SK-N-SH (cell line): ENCODE data around the gene SAMD8. TPM values are rescaled to one million over a fixed set of nuclear protein-coding genes. Genes with fewer than 3 reads are reported as not detected.
A peak's percentile ranks its signal among the peaks of the same experiment; 100 is the strongest.

ENCODE experiments used
- CTCF ChIA-PET: fragments of 300-600, 350-600 bp; formaldehyde crosslinking; extraction: SDS; loops from one replicate; lab custom pipeline; 2021; lab: Yijun Ruan, JAX
- POLR2A ChIA-PET: fragments of 350-600 bp; sonication (Branson Sonifier 250); formaldehyde crosslinking; extraction: SDS; loops from one replicate; lab custom pipeline; 2020; ENCODE audit warnings: antibody characterized with exemption, inconsistent platforms; lab: Yijun Ruan, JAX
- DNase-seq: peaks from one replicate; pipeline ENCODE4 v3.0.0; 2012
- H2AFZ ChIP-seq: fragments of 200-600 bp; sonication (generic); 2 replicates; pipeline ENCODE4 v1.8.1; 2016; ENCODE audit warnings: antibody characterized with exemption, mild to moderate bottlenecking, low read depth
- H3F3A ChIP-seq: fragments of 200-600 bp; sonication (generic); replicated peaks from 2 replicates; pipeline ENCODE3; 2016; ENCODE audit warnings: antibody characterized with exemption, mild to moderate bottlenecking; ENCODE audit not compliant: insufficient read depth
- H3K27ac ChIP-seq, 2 experiments: fragments of 200-500 bp in 1 of 2; fragments of 200-600 bp in 1 of 2; sonication (Bioruptor generic) in 1 of 2; sonication (generic), shearing (Covaris generic) in 1 of 2; 2 replicates each; pipeline versions ENCODE4 v1.5.1 to v1.6.1; 2014 to 2016; ENCODE audit warnings: low read depth in 2 of 2, inconsistent platforms in 1 of 2, low read length in 1 of 2, mild to moderate bottlenecking in 1 of 2, mixed read lengths in 1 of 2
- H3K27me3 ChIP-seq: fragments of 200-600 bp; sonication (generic), shearing (Covaris generic); 2 replicates; pipeline ENCODE4 v1.6.1; 2016; ENCODE audit warnings: mixed run types; ENCODE audit not compliant: insufficient read depth
- H3K36me3 ChIP-seq, 2 experiments: fragments of 200-500 bp in 1 of 2; fragments of 200-600 bp in 1 of 2; sonication (Bioruptor generic) in 1 of 2; sonication (generic) in 1 of 2; replicated peaks in 1 of 2; 2 replicates each; pipeline versions ENCODE3 to v1.5.1; 2014 to 2016; ENCODE audit warnings: low read length in 1 of 2, mild to moderate bottlenecking in 1 of 2; ENCODE audit not compliant: insufficient read depth in 2 of 2, control insufficient read depth in 1 of 2
- H3K4me1 ChIP-seq, 2 experiments: fragments of 200-500 bp in 1 of 2; fragments of 200-600 bp in 1 of 2; sonication (Bioruptor generic) in 1 of 2; sonication (generic), shearing (Covaris generic) in 1 of 2; 2 replicates each; pipeline versions ENCODE4 v1.5.1 to v1.6.1; 2014 to 2016; ENCODE audit warnings: low read depth in 1 of 2, low read length in 1 of 2, mixed run types in 1 of 2; ENCODE audit not compliant: insufficient read depth in 2 of 2, control insufficient read depth in 1 of 2
- H3K4me2 ChIP-seq: fragments of 200-600 bp; sonication (generic), shearing (Covaris generic); 2 replicates; pipeline ENCODE4 v1.6.1; 2017; ENCODE audit warnings: mixed run types
- H3K4me3 ChIP-seq, 2 experiments: fragments of 200-500 bp in 1 of 2; fragments of 200-600 bp in 1 of 2; sonication (Bioruptor generic) in 1 of 2; sonication (generic), shearing (Covaris generic) in 1 of 2; 2 replicates each; pipeline versions ENCODE4 v1.5.1 to v1.8.1; 2014 to 2016; ENCODE audit warnings: low read depth in 2 of 2, inconsistent platforms in 1 of 2, low read length in 1 of 2, mild to moderate bottlenecking in 1 of 2, mixed read lengths in 1 of 2, moderate library complexity in 1 of 2
- H3K79me2 ChIP-seq: fragments of 200-600 bp; sonication (generic); 2 replicates; pipeline ENCODE4 v1.8.1; 2017; ENCODE audit warnings: mild to moderate bottlenecking; ENCODE audit not compliant: insufficient read depth
- H3K9ac ChIP-seq: fragments of 200-600 bp; sonication (generic); 2 replicates; pipeline ENCODE4 v1.6.1; 2017; ENCODE audit warnings: mixed run types
- H3K9me2 ChIP-seq: fragments of 200-600 bp; sonication (generic); 2 replicates; pipeline ENCODE4 v1.6.1; 2017; ENCODE audit warnings: mixed run types
- H3K9me3 ChIP-seq: fragments of 200-600 bp; sonication (generic); 2 replicates; pipeline ENCODE4 v1.6.1; 2017; ENCODE audit warnings: mixed run types, mild to moderate bottlenecking, moderate library complexity
- H4K20me1 ChIP-seq: fragments of 200-600 bp; sonication (generic); 2 replicates; pipeline ENCODE4 v1.6.1; 2017; ENCODE audit warnings: mild to moderate bottlenecking, mixed run types; ENCODE audit not compliant: insufficient read depth
- CHD2 ChIP-seq: fragments of 150-350 bp; IDR thresholded peaks from 2 replicates; pipeline ENCODE4 v1.6.1; 2018; ENCODE audit warnings: low read length; ENCODE audit not compliant: partially characterized antibody
- ELF1 ChIP-seq: IDR thresholded peaks from 2 replicates; pipeline ENCODE4 v1.4.0; 2012
- EP300 ChIP-seq, 2 experiments: IDR thresholded peaks; 2 replicates each; pipeline versions ENCODE4 v1.4.0 to v1.6.1; 2012; ENCODE audit warnings: borderline replicate concordance in 1 of 2, low read depth in 1 of 2, low read length in 1 of 2
- FOXM1 ChIP-seq: IDR thresholded peaks from 2 replicates; pipeline ENCODE4 v1.4.0; 2012; ENCODE audit warnings: low read depth, mild to moderate bottlenecking
- GABPA ChIP-seq: IDR thresholded peaks from 2 replicates; pipeline ENCODE4 v1.4.0; 2012; ENCODE audit warnings: low read depth, mild to moderate bottlenecking
- IRF3 ChIP-seq: fragments of 150-350 bp; IDR thresholded peaks from 2 replicates; pipeline ENCODE4 v1.6.1; 2016; ENCODE audit warnings: mild to moderate bottlenecking, low read depth, low read length
- MEF2A ChIP-seq: IDR thresholded peaks from 2 replicates; pipeline ENCODE4 v1.4.0; 2012; ENCODE audit warnings: low read depth, borderline replicate concordance
- NFIC ChIP-seq: IDR thresholded peaks from 2 replicates; pipeline ENCODE4 v1.4.0; 2012; ENCODE audit warnings: borderline replicate concordance
- NRF1 ChIP-seq: IDR thresholded peaks from 2 replicates; pipeline ENCODE4 v1.6.1; 2012; ENCODE audit warnings: low read depth, mild to moderate bottlenecking, low read length
- PBX3 ChIP-seq: IDR thresholded peaks from 2 replicates; pipeline ENCODE4; 2012
- POLR2AphosphoS5 ChIP-seq: IDR thresholded peaks from 2 replicates; pipeline ENCODE4 v1.6.1; 2012; ENCODE audit warnings: low read depth, low read length
- RCOR1 ChIP-seq: fragments of 150-350 bp; IDR thresholded peaks from 2 replicates; pipeline ENCODE4 v1.6.1; 2017; ENCODE audit warnings: antibody characterized with exemption, low read length
- RFX5 ChIP-seq: IDR thresholded peaks from 2 replicates; pipeline ENCODE4 v1.6.1; 2012; ENCODE audit warnings: mild to moderate bottlenecking, improper control_type of control experiment, low read length
- SMC3 ChIP-seq: IDR thresholded peaks from 2 replicates; pipeline ENCODE4 v1.6.1; 2012; ENCODE audit warnings: low read depth, low read length, improper control_type of control experiment
- TCF12 ChIP-seq: IDR thresholded peaks from 2 replicates; pipeline ENCODE4 v1.4.0; 2012
- TEAD4 ChIP-seq: IDR thresholded peaks from 2 replicates; pipeline ENCODE4 v1.4.0; 2012; ENCODE audit warnings: mild to moderate bottlenecking, borderline replicate concordance; ENCODE audit not compliant: insufficient read depth
- USF2 ChIP-seq: fragments of 150-350 bp; IDR thresholded peaks from 2 replicates; pipeline ENCODE4 v1.6.1; 2017; ENCODE audit warnings: antibody characterized with exemption, low read length, low read depth, borderline replicate concordance
- YY1 ChIP-seq: IDR thresholded peaks from 2 replicates; pipeline ENCODE4 v1.4.0; 2012; ENCODE audit warnings: low read depth, mild to moderate bottlenecking
- ZBTB33 ChIP-seq: IDR thresholded peaks from 2 replicates; pipeline ENCODE4 v1.4.0; 2012; ENCODE audit warnings: low read depth, borderline replicate concordance
- WGBS: methylation state at CpG from one replicate; pipeline ENCODE4 v1.1.6; 2017; ENCODE audit warnings: low lambda C conversion rate; 5-methylcytosine and 5-hydroxymethylcytosine counted together
- polyA plus RNA-seq, 3 experiments: library from polyadenylated mRNA; depleted of rRNA; stranded (reverse); fragments of >200 nt; gene quantifications; 2 replicates each; pipeline ENCODE4 v1.2.3, GENCODE V29; 2012
- TF ChIP-seq, protein P1 (sequence below): IDR thresholded peaks from 2 replicates; pipeline ENCODE4 v1.6.1; 2012; ENCODE audit warnings: mild to moderate bottlenecking, low read depth, low read length, moderate library complexity

The SAMD8 gene
- polyA plus RNA-seq, 1 of the 3 experiments (the other 2 are of a cell fraction), result 9.7 TPM

DNA sequence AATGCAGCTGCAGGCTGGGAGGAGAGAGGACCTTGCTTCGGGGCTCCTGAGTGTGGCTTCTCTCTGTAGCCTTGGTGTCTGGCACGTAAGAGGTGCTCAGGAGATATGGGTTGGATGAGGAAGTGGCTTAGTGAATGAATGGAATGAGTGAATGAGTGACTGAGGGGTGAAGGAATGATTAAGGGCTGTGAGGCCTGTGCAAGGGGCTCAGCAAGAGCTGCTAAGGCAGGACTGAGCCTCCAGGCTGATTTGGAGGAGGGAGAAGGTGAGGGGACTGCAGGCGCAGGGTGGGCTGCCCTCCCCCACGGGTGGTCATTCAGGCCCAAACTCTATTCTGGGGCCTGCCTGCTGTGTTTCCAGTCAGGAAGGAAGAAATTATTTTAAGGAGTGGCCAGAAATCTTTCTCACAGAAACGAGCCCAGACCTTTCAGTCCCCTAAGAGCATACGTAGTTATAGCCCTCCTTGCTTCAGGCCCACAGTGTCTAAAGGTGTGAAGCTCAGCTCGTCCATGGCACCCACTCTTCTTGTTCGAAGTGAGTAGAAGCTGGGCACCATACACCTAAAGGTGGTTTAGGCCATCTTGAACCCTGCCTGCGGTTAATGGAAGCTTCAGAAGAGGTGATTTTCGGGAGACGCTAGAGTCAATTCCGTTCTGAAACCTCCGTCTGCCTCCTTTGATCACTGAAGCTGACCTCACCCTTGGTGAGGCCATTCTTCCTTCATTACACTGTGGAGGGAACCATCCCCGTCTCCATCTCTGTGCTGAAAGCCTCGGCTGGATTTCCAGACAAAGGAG, 49.5 kb upstream of the SAMD8 start:
- DNase-seq, result no peak
- no peak overlapping the region for H3K4me3 ChIP-seq
- H3K4me1 ChIP-seq, result peaks cover 0 to 8% of the 10 kb centered on the region in 2 experiments; a peak in 1 of 4 replicates
- no peaks in the 10 kb centered on the region for H3K79me2 ChIP-seq
- TF ChIP-seq GABPA (no peak), MEF2A (no peak), ZBTB33 (no peak), POLR2AphosphoS5 (no peak), PBX3 (no peak), SMC3 (no peak), FOXM1 (no peak), TEAD4 (no peak), NFIC (no peak), RFX5 (no peak), USF2 (no peak), TCF12 (no peak), EP300 (IDR thresholded peaks at IDR 0.05; ENCODE audit: borderline replicate concordance in 1 of 2, low read depth in 1 of 2, low read length in 1 of 2) (no peak), IRF3 (no peak), ELF1 (no peak), CHD2 (no peak), YY1 (no peak), NRF1 (no peak), RCOR1 (no peak)
- TF ChIP-seq, protein P1, sequence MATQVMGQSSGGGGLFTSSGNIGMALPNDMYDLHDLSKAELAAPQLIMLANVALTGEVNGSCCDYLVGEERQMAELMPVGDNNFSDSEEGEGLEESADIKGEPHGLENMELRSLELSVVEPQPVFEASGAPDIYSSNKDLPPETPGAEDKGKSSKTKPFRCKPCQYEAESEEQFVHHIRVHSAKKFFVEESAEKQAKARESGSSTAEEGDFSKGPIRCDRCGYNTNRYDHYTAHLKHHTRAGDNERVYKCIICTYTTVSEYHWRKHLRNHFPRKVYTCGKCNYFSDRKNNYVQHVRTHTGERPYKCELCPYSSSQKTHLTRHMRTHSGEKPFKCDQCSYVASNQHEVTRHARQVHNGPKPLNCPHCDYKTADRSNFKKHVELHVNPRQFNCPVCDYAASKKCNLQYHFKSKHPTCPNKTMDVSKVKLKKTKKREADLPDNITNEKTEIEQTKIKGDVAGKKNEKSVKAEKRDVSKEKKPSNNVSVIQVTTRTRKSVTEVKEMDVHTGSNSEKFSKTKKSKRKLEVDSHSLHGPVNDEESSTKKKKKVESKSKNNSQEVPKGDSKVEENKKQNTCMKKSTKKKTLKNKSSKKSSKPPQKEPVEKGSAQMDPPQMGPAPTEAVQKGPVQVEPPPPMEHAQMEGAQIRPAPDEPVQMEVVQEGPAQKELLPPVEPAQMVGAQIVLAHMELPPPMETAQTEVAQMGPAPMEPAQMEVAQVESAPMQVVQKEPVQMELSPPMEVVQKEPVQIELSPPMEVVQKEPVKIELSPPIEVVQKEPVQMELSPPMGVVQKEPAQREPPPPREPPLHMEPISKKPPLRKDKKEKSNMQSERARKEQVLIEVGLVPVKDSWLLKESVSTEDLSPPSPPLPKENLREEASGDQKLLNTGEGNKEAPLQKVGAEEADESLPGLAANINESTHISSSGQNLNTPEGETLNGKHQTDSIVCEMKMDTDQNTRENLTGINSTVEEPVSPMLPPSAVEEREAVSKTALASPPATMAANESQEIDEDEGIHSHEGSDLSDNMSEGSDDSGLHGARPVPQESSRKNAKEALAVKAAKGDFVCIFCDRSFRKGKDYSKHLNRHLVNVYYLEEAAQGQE, result no peak
- TF ChIP-seq, all 33 proteins: peak for 0
- POLR2A ChIA-PET, result no interaction called here
- 82% methylated on average over 13 of the region's 15 CpGs for whole genome bisulfite sequencing
- Histone ChIP-seq H3K9me2 (no peaks in the 10 kb centered on the region), H3K27ac (peak overlapping the region in 1 of 2 experiments; percentile 36; a peak in 1 of 4 replicates), H3K27me3 (no peaks in the 10 kb centered on the region), H3K4me2 (no peak overlapping the region), H3K36me3 (no peaks in the 10 kb centered on the region), H3K9ac (no peak overlapping the region), H3F3A (no peaks in the 10 kb centered on the region), H2AFZ (0 out of 2 replicates have a peak overlapping the region, but pooled peaks have one; percentile 22), H3K9me3 (no peaks in the 10 kb centered on the region), H4K20me1 (no peaks in the 10 kb centered on the region)
- CTCF ChIA-PET, result interaction anchor here (0.6 to 1.5 kb wide), 2 partner anchors 9 to 13 kb away, joined by 3 to 5 read pairs; no protein-coding TSS in a partner anchor
